Measurements from ENCODE around the gene FLNB.

FLNB gene

DNA sequence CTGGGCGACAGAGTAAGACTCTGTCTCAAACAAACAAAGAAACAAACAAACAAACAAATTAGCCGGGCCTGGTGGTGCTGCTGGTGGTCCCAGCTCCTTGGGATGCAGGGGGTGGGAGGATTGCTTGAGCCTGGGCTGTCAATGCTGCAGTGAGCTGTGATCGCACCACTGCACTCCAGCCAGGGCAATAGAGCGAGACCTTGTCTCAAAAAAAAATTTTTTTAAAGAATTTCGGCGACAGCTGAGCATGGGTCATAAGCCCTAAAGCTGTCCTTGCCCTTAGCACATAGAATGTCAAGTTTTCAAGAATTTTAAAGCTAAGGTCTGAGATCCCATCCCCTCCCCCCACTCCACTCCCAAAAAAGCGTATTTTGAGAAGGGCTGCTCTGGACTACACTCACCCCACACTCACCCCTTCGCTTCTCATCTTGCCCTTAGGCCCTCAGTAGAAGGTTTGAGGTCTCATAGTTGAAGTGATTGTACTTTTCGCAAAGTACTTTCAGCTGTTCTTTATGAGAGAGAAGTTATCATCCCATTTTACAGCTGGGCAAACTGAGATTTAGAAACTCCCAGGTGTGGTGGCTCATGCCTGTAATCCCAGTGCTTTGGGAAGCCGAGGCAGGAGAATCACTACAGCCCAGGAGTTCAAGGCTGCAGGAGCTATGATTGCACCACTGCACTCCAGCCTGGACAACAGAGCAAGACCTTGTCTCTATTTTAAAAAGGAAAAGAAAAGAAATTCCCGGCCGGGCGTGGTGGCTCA lies 34.3 kb upstream of the FLNB start:
- no peak for DNase-seq (ENCODE audit: low read depth in 2 of 2)
- no peak overlapping the region for H3K4me3 ChIP-seq (replicated peaks in 1 of 2; ENCODE audit: low read depth in 2 of 2, low read length in 2 of 2)
- TF ChIP-seq, protein P1, sequence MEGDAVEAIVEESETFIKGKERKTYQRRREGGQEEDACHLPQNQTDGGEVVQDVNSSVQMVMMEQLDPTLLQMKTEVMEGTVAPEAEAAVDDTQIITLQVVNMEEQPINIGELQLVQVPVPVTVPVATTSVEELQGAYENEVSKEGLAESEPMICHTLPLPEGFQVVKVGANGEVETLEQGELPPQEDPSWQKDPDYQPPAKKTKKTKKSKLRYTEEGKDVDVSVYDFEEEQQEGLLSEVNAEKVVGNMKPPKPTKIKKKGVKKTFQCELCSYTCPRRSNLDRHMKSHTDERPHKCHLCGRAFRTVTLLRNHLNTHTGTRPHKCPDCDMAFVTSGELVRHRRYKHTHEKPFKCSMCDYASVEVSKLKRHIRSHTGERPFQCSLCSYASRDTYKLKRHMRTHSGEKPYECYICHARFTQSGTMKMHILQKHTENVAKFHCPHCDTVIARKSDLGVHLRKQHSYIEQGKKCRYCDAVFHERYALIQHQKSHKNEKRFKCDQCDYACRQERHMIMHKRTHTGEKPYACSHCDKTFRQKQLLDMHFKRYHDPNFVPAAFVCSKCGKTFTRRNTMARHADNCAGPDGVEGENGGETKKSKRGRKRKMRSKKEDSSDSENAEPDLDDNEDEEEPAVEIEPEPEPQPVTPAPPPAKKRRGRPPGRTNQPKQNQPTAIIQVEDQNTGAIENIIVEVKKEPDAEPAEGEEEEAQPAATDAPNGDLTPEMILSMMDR (IDR thresholded peaks at IDR 0.05; ENCODE audit: low read depth, low read length), result no peak

DNA sequence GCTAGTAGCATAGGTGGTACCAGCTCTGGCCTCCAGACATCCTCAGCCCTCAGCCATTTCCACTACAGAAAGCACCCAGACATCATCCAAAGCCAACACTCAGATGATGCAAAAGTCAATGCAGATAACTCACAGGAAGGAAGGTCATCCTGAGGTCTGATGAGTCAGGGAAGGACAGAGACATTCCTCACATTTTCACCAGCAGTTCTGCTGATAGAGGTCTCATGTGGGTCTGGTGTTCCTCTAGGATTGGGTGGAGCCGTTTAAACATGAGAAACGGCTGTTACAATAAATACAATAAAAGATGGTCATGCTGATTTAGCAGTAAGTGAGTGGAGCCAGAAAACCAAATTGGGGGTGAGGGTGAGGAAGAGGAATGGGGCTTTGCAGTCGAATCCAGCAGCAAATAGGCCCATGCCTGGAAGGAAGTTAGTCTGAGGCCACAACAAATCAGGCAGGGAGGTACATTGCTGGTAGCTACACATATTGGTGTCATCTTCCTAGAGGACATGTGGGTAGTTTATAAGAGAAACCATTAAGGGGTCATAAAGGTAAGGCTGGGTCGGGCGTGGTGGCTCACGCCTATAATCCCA lies 33.3 kb upstream of the FLNB start:
- TF ChIP-seq, protein P1 (IDR thresholded peaks at IDR 0.05; ENCODE audit: low read depth, low read length), result no peak
- DNase-seq (ENCODE audit: low read depth in 2 of 2), result peak; percentile 83 to 93
- no peak overlapping the region for H3K4me3 ChIP-seq (replicated peaks in 1 of 2; ENCODE audit: low read depth in 2 of 2, low read length in 2 of 2)

DNA sequence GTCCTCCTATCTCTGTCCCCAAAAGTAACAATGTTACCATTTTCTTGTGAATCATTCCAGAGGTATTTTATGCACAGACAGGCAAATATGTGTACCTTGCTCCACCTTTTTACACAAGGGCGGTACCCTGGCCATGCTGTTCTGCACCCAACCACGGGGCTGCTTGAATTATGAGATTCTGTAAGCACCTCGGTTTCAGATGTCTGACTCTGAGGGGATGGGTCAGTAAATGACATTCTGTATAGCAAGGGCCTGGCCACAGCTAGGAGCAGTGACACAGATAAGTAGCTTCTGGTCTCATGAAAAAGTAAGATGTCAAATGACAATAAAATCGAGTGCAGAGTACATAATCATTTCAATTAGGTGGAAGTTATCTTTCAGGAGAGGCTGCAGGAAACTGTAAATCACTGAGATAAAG lies 30.4 kb upstream of the FLNB start:
- no peak for DNase-seq (ENCODE audit: low read depth in 2 of 2)
- no peak overlapping the region for H3K4me3 ChIP-seq (replicated peaks in 1 of 2; ENCODE audit: low read depth in 2 of 2, low read length in 2 of 2)
- TF ChIP-seq, protein P1 (IDR thresholded peaks at IDR 0.05; ENCODE audit: low read depth, low read length), result no peak

DNA sequence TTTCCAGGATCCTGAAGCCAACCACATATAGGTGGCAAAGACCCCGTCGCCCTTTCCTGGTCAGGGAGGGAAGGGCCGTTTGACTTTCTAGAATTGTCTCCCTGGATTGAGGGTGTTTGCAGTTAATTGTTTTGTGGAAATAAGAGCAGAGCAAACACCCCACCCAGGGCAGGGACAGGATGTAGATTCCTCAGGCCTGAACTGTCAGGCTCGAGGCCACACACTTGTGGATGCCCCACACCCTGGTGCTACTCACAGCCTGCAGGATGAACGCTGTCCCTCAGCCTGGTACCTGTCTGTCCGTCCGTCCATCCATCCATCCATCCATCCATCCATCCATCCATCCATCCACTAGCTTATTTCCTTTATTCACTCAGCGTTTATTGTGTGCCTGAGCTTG lies 29.9 kb upstream of the FLNB start:
- H3K4me3 ChIP-seq (replicated peaks in 1 of 2; ENCODE audit: low read depth in 2 of 2, low read length in 2 of 2), result no peak overlapping the region
- TF ChIP-seq, protein P1 (IDR thresholded peaks at IDR 0.05; ENCODE audit: low read depth, low read length), result no peak
- no peak for DNase-seq (ENCODE audit: low read depth in 2 of 2)

DNA sequence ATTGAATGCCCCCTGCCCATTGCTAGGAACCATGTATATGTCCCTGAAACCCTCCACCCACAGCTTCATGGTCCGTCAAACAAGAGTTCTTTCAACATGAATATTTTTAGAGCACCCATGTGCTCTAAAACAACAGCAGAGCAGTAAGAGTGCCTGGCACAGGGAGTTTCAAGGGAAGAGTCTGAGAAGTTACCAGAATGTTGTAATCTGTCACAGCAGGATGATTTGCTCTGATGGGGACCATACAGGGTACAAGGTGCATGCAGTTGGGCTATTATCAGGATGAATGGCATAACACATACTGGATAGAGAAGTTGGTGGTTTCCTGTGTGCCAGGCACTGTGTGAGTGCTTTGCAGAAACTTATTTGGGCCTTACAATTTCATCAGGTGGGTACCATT lies 27.8 kb upstream of the FLNB start:
- H3K4me3 ChIP-seq (replicated peaks in 1 of 2; ENCODE audit: low read depth in 2 of 2, low read length in 2 of 2), result no peak overlapping the region
- TF ChIP-seq, protein P1 (IDR thresholded peaks at IDR 0.05; ENCODE audit: low read depth, low read length), result no peak
- no peak for DNase-seq (ENCODE audit: low read depth in 2 of 2)

DNA sequence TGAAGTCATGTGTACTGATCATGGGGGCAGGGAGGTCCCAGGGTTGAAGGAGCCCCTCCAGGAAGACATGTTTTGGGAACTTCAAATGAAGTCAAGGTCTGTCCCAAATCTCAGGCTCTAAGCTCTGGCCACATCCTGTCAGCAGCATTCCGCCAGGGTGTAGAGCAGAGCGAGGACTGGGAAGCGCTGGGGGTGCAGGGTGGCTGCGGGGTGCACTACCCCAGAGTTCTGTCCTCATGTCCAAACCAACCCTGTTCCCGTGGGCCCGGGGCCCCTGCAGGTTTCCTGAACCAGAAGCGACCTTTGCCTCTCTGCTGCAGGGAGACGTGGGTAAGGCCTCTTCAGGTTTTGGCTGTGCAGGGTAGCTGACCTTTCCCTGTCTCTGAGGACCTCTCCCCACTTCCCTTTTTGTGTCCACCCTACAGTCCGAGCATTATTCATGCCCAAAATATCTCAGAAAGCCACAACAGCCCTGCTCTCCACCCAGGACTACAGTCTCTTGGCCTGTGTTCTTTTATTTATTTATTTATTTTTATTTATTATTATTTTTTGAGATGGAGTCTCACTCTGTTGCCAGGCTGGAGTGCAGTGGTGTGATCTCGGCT lies 26.6 kb upstream of the FLNB start:
- peak in 1 of 2 donors; percentile 25 for DNase-seq (ENCODE audit: low read depth in 2 of 2)
- no peak overlapping the region for H3K4me3 ChIP-seq (replicated peaks in 1 of 2; ENCODE audit: low read depth in 2 of 2, low read length in 2 of 2)
- TF ChIP-seq, protein P1 (IDR thresholded peaks at IDR 0.05; ENCODE audit: low read depth, low read length), result no peak

All from cardiac fibroblast (primary cell).